GM21717 (cell line): ENCODE data around the gene CCKAR.

Source experiments
- ATAC-seq: cut with Tn5 transposase; IDR thresholded peaks from one replicate; pipeline ENCODE4 v1.9.1; 2021; ENCODE audit warnings: mild to moderate bottlenecking, moderate library complexity; ENCODE audit not compliant: unreplicated experiment

The CCKAR gene

DNA sequence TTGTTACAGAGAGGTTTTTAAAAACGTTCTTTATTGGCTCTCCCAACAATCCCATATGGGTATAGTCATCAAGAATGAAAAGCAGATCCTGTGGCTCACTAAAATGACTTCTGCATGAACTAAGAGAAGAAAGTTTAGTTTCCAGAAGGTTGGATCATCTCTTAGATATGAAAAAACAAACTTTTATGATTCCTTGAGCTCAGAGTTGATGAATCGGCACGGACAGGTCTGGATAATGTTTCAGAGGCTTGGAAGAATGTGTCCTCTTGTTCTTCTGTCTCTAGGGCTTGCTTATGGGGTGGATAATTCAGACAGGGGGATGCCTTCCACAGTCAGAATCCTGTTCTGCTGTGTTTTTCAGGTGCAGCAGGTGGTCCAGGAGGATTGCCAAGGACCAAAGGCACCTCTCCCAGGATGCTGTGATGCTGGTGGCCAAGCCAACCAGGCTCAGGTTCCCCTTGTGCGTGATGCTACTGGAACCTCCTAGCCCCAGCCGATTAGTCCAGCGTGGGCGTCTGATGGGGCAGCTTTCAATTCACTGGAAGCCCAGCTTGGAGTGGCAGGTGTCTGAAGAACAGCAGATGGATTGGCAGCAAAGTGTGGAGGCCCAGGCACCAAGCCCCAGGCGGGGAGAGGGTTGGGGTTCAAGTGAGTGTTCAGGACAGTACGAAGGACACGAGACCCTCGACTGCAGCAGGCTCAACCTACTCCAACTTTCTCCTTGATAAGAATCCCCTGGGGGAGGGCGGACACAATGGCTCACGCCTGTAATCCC is 30.3 kb downstream of the CCKAR start:
- no peak for ATAC-seq

DNA sequence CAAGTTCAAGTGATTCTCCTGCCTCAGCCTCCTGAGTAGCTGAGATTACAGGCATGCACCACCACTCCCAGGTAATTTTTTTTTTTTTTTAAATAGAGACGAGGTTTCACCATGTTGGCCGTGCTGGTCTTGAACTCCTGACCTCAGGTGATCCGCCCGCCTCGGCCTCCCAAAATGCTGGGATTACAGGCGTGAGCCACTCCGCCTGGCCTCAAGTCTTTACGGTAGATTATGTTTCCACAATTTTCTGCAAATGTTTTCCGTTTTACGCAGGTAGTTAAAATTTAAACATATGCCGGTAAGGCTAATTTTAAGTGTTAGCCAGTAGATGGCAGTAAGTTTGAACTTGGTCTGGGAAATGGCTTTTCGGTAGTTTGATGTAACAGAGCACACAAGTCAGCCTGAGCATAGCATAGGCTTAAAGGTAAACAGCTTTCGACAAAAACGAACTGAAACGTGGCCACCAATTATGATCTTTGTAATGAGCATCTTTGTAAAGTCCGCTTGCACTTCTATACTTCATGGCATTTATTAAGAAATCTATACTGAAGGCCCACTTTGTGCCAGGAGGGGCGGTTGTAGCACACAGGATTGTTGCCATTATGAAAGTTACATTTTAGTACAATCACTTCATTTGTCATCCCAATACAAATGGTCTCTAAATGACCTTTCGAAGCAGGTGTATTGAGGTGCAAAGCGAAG is 31.1 kb downstream of the CCKAR start:
- ATAC-seq: no peak

DNA sequence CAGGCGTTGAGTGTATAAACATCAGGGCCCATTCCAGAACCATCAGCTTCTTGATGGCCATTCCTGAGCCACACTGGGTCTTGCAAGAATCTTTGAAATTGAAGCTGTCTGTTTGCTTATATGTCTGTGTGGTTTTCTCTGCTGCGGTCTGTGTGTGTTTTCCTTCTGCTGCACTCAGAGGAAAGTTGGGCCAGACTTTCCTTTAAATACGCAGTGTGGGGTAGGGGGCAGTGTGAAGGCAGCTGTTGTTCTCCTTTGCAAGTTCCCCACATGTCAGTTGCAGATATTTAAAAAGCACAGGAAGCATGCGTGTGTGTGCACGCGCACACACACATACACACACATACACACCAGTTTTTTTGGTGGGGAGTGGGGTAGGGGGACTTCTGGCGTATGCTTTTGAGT is 32.1 kb downstream of the CCKAR start:
- ATAC-seq: no peak

DNA sequence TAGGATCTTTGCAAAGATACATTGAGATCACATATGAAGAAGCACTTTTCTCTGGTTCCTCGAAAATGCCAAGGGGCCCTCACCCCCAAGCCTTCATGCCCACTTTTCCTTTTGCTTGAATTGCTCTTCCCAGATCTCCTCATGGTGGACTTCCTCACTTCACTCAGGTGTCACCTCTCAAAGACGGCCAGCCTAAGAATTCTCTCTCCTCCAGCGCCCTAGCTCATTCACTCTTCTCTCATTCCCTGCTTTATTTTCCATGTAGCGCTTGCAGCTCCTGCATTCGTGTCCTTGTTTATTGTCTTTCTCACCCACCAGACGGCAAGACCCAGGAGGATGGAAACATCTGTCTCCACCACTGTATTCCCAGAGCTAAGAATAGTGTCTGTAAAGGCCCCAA is 32.9 kb downstream of the CCKAR start:
- no peak for ATAC-seq

DNA sequence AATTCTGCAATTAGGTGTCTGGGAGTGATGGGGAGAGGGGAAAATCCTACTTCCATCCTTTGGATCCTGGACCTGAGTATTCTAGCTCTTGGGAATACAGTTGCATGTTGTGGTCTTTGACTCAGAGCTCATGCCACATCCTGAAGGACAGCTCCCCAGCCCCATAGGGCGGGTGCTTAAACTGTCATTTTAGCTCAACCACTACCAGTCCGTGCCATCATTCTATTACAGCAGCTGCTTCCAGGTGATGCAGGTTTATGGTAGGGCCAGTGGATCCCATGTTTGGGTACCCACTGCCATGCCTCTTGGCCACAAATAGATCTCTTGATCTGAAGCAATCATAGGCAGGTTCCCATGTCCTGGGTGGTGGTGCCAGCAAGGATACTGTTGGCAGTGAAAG is 34.7 kb downstream of the CCKAR start:
- no peak for ATAC-seq

DNA sequence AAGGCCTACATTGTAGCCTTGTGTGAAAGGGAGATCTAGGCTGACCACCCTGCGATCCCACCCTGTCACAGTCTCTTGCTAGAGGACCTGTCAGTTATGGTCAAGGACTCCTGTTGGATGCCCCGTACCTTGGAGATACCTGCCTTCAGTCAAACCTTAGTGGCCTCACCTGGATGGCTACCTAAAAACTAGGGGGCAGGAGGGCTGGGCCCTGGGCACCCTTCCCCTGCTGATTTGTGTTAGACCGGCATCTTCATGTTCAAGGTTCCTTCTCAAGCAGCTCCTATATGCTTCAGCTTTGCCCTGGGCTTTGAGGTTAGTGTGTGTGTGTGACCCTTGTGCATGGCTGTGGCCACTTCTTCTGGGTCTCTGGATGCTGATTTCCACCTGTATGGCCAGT is 35.3 kb downstream of the CCKAR start:
- no peak for ATAC-seq

DNA sequence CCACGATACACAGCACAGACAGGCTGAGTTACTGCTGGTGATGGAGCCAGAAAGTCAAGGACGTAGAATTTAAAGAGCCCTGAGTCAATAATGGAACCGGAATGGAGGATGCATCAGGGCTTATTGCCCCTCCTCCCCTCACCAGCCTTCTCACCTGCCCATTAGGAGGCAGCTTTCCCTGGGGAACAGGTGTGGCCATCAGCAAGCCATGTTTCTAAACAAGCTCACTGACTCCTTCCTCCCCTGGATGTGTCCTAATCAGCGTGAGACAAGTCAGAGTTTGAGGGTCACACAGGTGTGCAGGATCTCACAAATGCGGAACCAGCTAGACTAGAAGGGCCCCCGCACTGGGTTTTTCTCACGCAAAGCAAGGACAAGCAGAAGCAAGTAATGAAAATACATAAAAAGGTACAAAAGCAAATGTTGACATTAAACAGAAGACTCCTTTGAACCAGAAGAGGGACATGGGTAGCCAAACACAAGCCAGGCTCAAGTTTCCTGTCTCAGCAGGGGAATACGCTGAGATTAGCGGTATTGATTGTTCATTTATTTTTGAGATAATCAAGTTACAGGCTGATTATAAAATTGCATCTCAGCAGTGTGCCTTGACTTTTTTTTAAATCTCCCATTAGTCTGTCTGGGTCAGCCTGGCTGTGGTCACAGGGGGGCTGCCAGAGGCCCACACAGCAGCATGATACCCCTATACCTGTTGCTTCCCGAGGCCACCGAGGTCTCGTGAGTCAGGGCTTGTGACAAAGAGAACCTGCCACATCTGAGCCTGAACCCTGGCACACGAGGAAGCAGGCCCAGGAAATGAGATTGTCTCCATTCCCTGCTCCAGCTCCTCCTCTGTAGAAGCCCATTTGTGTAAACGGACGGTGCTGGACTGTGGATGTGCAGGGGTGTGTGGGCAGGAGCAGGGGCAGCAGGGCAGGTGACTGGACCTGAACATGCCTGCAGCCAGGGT is 37.4 kb downstream of the CCKAR start:
- ATAC-seq: no peak

- no peak for ATAC-seq
These were observed 38.7 kb downstream of the CCKAR start for GRCh38 chr4:26451597-26451996.

DNA sequence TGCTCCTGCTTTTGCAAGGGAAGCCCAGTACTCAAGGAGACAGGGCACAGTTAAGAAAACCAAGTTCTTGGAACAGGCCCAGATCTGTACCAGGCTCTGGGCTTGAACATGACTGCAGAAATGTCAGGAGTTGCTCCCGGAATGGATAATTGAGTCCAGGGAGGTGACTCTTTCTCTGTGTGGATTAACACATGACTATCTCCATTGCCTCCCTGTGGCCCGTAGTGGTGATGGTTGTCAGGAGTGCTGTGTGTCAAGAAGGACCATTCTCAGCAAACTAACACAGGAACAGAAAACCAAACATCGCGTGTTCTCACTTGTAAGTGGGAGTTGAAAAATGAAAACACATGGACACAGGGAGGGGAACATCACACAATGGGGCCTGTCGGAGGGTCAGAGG is 39.9 kb downstream of the CCKAR start:
- no peak for ATAC-seq

- ATAC-seq: no peak
These were observed 42.9 kb downstream of the CCKAR start for GRCh38 chr4:26447378-26447777.

GRCh38 chr4:26441771-26442170 is 48.5 kb downstream of the CCKAR start:
- ATAC-seq: no peak

DNA sequence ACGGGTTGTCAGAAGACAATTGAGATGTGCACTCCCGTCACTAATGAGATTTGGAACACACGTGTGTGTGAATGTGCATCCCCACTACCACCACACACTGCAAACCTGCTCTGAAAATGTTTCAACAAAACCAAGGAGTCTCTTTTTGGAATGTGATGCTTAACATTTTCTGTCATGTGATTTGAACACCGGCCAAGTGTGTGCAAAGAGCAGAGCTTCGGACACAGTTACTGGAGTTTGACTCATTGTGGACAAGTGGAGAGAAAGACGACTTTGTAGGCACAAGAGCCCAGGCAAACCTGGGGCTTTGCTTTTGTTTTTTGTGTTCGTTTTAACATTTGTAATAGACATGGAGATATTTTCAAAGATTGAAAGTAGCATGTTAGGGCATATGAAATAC is 49.2 kb downstream of the CCKAR start:
- no peak for ATAC-seq

DNA sequence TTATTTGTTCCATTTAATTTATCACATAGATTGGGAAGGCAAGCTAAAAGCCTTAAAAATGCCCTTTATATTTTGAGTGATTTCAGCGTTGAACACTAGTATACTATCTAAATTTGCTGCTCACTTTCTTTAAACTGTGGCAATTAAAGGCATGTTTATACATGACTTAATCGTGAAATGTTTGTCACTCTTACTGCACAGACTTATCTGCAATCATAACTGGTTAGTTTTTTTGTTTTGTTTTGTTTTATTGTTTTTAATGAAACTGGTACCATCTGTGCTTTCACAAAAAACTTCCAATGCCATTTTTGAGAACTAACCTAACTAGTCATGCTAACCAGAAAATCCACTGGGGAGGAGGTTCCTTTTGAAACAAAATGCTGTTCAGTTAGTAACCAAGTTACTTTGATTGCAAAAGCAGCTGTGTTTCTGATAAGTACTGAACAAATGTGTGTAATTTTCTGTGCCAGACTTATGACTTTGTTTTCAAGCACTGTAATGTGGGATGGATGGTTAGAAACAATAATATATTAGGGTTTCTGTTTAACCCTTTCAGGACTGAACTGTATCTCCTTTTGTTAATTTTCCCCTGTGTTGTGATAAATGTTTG is 56.1 kb downstream of the CCKAR start:
- ATAC-seq: no peak

DNA sequence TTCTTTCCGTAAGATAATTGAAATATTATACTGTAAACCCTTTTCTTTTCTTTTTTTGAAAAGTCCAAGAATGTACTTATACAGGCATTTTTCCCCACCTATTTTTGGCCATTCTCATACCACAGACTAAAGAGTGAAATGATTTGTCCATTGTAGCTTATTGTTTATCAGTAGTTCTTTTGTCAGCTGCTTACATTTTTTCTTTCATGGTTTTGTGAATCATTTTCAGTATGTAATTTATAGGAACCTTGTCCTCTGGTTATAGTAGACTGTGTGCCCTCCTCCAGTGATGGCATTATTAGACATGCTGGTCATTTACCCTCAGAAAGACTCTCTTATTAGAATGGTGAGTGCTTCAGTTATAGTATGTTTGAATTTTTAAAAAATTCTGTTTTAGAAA is 56.7 kb downstream of the CCKAR start:
- ATAC-seq: no peak

DNA sequence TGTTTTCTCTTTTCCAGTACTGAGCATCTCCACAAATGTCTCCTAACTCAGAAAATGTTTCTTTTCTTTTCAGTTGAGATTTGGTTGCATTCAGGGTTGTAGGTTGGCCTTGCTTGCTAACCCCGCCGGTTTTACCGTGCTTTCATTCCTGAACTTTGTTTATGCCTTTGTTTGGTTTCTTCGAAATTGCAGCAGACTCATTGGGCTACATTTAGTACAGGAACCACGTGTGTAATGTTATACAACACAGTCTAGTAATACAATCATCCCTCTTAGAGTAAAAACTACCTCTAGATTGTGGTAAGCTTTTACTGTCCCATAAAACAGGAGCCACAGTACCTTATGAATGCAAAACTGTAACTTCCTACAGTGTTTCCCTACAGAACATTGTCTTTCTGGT is 57.9 kb downstream of the CCKAR start:
- no peak for ATAC-seq

DNA sequence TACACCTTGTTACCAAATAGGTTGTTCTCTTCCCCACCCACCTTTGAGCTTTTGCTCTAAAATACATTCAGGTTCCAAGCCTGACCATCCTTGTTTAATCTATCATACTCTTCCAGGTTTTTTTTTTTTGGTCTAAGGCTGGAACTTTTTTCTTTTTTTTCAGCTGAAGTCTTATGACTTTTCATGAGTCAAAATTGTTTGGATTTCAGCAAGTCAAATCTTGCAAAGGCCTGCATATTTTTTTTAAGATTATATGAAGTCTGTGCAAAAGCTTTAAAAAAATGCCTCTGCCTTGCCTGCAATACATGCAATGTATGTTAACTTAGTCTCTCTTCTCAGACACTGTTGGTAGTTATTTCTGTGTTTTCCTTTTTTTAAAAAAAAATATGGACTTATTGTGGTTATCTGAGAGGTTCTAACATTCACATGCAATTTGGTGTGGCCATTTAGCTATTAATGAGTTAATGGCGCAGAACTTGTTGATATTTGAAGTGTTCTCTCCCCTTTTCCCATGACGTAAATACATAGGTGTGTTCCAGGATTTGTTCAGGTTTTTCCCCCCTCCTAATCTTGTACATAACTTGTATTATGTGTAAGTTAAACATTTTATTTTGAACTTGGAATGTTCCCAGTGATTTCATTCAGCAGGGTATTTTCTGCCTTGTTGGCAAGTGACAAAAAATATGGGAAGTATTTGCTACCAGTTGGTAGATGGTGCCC is 58.7 kb downstream of the CCKAR start:
- ATAC-seq: no peak
